ENCODE data around the gene NPIPB6.

DNA sequence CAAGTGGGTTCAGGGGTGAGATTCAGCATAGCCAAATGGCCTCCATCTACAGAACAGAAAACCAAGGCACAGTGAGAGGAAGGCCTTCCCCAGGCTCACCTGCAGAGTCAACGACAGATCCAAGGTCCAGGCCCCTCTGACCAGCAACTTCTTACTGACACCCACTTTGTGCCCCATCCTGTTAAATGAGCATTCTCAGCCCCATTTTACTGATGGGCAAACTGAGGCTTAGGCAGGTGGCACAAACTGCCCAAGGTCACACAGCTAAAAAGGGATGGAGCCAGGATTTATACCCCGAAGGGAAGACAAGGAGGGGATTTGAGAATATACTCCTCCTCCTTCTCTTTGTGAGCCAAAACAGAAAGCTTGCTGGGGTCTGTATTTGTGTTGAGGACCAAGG is 61.7 kb downstream of the NPIPB6 start:
- TF ChIP-seq, protein P1, sequence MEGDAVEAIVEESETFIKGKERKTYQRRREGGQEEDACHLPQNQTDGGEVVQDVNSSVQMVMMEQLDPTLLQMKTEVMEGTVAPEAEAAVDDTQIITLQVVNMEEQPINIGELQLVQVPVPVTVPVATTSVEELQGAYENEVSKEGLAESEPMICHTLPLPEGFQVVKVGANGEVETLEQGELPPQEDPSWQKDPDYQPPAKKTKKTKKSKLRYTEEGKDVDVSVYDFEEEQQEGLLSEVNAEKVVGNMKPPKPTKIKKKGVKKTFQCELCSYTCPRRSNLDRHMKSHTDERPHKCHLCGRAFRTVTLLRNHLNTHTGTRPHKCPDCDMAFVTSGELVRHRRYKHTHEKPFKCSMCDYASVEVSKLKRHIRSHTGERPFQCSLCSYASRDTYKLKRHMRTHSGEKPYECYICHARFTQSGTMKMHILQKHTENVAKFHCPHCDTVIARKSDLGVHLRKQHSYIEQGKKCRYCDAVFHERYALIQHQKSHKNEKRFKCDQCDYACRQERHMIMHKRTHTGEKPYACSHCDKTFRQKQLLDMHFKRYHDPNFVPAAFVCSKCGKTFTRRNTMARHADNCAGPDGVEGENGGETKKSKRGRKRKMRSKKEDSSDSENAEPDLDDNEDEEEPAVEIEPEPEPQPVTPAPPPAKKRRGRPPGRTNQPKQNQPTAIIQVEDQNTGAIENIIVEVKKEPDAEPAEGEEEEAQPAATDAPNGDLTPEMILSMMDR (IDR thresholded peaks at IDR 0.05): no peak
- TF ChIP-seq JUN (IDR thresholded peaks at IDR 0.05) (no peak), CHD2 (IDR thresholded peaks at IDR 0.05; ENCODE audit: low read length, partially characterized antibody) (no peak), HDAC2 (IDR thresholded peaks at IDR 0.05) (no peak), HOXA7 (CRISPR knock-in tag; IDR thresholded peaks at IDR 0.05) (no peak), ZFP36 (IDR thresholded peaks at IDR 0.05; ENCODE audit: borderline replicate concordance, partially characterized antibody) (no peak), NFE2L2 (conservative IDR thresholded peaks at IDR 0.05; ENCODE audit: low read length) (no peak)
- TF ChIP-seq, protein P2, sequence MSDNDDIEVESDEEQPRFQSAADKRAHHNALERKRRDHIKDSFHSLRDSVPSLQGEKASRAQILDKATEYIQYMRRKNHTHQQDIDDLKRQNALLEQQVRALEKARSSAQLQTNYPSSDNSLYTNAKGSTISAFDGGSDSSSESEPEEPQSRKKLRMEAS (IDR thresholded peaks at IDR 0.05): no peak
- TF ChIP-seq, protein P3, sequence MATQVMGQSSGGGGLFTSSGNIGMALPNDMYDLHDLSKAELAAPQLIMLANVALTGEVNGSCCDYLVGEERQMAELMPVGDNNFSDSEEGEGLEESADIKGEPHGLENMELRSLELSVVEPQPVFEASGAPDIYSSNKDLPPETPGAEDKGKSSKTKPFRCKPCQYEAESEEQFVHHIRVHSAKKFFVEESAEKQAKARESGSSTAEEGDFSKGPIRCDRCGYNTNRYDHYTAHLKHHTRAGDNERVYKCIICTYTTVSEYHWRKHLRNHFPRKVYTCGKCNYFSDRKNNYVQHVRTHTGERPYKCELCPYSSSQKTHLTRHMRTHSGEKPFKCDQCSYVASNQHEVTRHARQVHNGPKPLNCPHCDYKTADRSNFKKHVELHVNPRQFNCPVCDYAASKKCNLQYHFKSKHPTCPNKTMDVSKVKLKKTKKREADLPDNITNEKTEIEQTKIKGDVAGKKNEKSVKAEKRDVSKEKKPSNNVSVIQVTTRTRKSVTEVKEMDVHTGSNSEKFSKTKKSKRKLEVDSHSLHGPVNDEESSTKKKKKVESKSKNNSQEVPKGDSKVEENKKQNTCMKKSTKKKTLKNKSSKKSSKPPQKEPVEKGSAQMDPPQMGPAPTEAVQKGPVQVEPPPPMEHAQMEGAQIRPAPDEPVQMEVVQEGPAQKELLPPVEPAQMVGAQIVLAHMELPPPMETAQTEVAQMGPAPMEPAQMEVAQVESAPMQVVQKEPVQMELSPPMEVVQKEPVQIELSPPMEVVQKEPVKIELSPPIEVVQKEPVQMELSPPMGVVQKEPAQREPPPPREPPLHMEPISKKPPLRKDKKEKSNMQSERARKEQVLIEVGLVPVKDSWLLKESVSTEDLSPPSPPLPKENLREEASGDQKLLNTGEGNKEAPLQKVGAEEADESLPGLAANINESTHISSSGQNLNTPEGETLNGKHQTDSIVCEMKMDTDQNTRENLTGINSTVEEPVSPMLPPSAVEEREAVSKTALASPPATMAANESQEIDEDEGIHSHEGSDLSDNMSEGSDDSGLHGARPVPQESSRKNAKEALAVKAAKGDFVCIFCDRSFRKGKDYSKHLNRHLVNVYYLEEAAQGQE (IDR thresholded peaks at IDR 0.05): no peak
- TF ChIP-seq, protein P4, sequence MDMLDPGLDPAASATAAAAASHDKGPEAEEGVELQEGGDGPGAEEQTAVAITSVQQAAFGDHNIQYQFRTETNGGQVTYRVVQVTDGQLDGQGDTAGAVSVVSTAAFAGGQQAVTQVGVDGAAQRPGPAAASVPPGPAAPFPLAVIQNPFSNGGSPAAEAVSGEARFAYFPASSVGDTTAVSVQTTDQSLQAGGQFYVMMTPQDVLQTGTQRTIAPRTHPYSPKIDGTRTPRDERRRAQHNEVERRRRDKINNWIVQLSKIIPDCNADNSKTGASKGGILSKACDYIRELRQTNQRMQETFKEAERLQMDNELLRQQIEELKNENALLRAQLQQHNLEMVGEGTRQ (IDR thresholded peaks at IDR 0.05): no peak
